Measurements from ENCODE around the gene MAP4K2.

MAP4K2 gene

GRCh38 chr11:64770120-64770519, 32.9 kb downstream of the MAP4K2 start:
- no peak for DNase-seq (ENCODE audit: insufficient read length)
- TF ChIP-seq TAF1 (IDR thresholded peaks at IDR 0.05; ENCODE audit: borderline replicate concordance, low read depth, low read length): no peak
- peak; percentile 82 for TF ChIP-seq POLR2AphosphoS5 (IDR thresholded peaks at IDR 0.05; ENCODE audit: low read depth, low read length)
- peak; percentile 4; the same call in 1 of the 2 replicates for TF ChIP-seq POLR2A (IDR thresholded peaks at IDR 0.05; ENCODE audit: low read depth, low read length)
- FAIRE-seq: no peak

- no peak for DNase-seq (ENCODE audit: insufficient read length)
- TF ChIP-seq TAF1 (IDR thresholded peaks at IDR 0.05; ENCODE audit: borderline replicate concordance, low read depth, low read length) (no peak), POLR2A (IDR thresholded peaks at IDR 0.05; ENCODE audit: low read depth, low read length) (peak; percentile 34; the same call in 1 of the 2 replicates), POLR2AphosphoS5 (IDR thresholded peaks at IDR 0.05; ENCODE audit: low read depth, low read length) (peak; percentile 29; the same call in 1 of the 2 replicates)
- no peak for FAIRE-seq
Observed at GRCh38 chr11:64769283-64769682, 33.7 kb downstream of the MAP4K2 start.

- DNase-seq (ENCODE audit: insufficient read length) (no peak), FAIRE-seq (no peak)
- TF ChIP-seq TAF1 (IDR thresholded peaks at IDR 0.05; ENCODE audit: borderline replicate concordance, low read depth, low read length) (no peak), POLR2AphosphoS5 (IDR thresholded peaks at IDR 0.05; ENCODE audit: low read depth, low read length) (no peak; the same call in 1 of the 2 replicates), POLR2A (IDR thresholded peaks at IDR 0.05; ENCODE audit: low read depth, low read length) (no peak; the same call in 1 of the 2 replicates)
Observed at GRCh38 chr11:64768300-64768694, 34.7 kb downstream of the MAP4K2 start.

GRCh38 chr11:64767344-64768299, 35.4 kb downstream of the MAP4K2 start:
- FAIRE-seq: peak; percentile 81
- TF ChIP-seq TAF1 (IDR thresholded peaks at IDR 0.05; ENCODE audit: borderline replicate concordance, low read depth, low read length) (no peak), POLR2AphosphoS5 (IDR thresholded peaks at IDR 0.05; ENCODE audit: low read depth, low read length) (peak; percentile 69), POLR2A (IDR thresholded peaks at IDR 0.05; ENCODE audit: low read depth, low read length) (peak; percentile 35; the same call in 1 of the 2 replicates)
- DNase-seq (ENCODE audit: insufficient read length): peak; percentile 26

GRCh38 chr11:64766881-64767280, 36.1 kb downstream of the MAP4K2 start:
- TF ChIP-seq TAF1 (IDR thresholded peaks at IDR 0.05; ENCODE audit: borderline replicate concordance, low read depth, low read length): no peak
- no peak for TF ChIP-seq POLR2AphosphoS5 (IDR thresholded peaks at IDR 0.05; ENCODE audit: low read depth, low read length)
- no peak for TF ChIP-seq POLR2A (IDR thresholded peaks at IDR 0.05; ENCODE audit: low read depth, low read length)
- no peak for FAIRE-seq

GRCh38 chr11:64765851-64766665, 37.0 kb downstream of the MAP4K2 start:
- TF ChIP-seq POLR2A (IDR thresholded peaks at IDR 0.05; ENCODE audit: low read depth, low read length) (peak; percentile 59; the same call in 1 of the 2 replicates), TAF1 (IDR thresholded peaks at IDR 0.05; ENCODE audit: borderline replicate concordance, low read depth, low read length) (no peak), POLR2AphosphoS5 (IDR thresholded peaks at IDR 0.05; ENCODE audit: low read depth, low read length) (peak; percentile 66; the same call in 1 of the 2 replicates)
- DNase-seq (ENCODE audit: insufficient read length): no peak
- no peak for FAIRE-seq

More at GRCh38 chr11:64766881-64767280, 36.1 kb downstream of the MAP4K2 start:
- no peak for DNase-seq (ENCODE audit: insufficient read length)

GRCh38 chr11:64765291-64765850, 37.6 kb downstream of the MAP4K2 start:
- DNase-seq (ENCODE audit: insufficient read length) (no peak), FAIRE-seq (no peak)
- peak; percentile 53; the same call in 1 of the 2 replicates for TF ChIP-seq POLR2A (IDR thresholded peaks at IDR 0.05; ENCODE audit: low read depth, low read length)
- no peak for TF ChIP-seq TAF1 (IDR thresholded peaks at IDR 0.05; ENCODE audit: borderline replicate concordance, low read depth, low read length)
- peak; percentile 76 for TF ChIP-seq POLR2AphosphoS5 (IDR thresholded peaks at IDR 0.05; ENCODE audit: low read depth, low read length)

- DNase-seq (ENCODE audit: insufficient read length) (no peak), FAIRE-seq (no peak)
- TF ChIP-seq TAF1 (IDR thresholded peaks at IDR 0.05; ENCODE audit: borderline replicate concordance, low read depth, low read length) (no peak), POLR2A (IDR thresholded peaks at IDR 0.05; ENCODE audit: low read depth, low read length) (no peak), POLR2AphosphoS5 (IDR thresholded peaks at IDR 0.05; ENCODE audit: low read depth, low read length) (no peak)
Observed at GRCh38 chr11:64764753-64765152, 38.3 kb downstream of the MAP4K2 start.

GRCh38 chr11:64764040-64764611, 38.9 kb downstream of the MAP4K2 start:
- TF ChIP-seq TAF1 (IDR thresholded peaks at IDR 0.05; ENCODE audit: borderline replicate concordance, low read depth, low read length) (no peak), POLR2A (IDR thresholded peaks at IDR 0.05; ENCODE audit: low read depth, low read length) (no peak), POLR2AphosphoS5 (IDR thresholded peaks at IDR 0.05; ENCODE audit: low read depth, low read length) (no peak)
- DNase-seq (ENCODE audit: insufficient read length): no peak
- FAIRE-seq: peak; percentile 36

GRCh38 chr11:64763526-64764039, 39.4 kb downstream of the MAP4K2 start:
- DNase-seq (ENCODE audit: insufficient read length) (no peak), FAIRE-seq (no peak)
- TF ChIP-seq POLR2AphosphoS5 (IDR thresholded peaks at IDR 0.05; ENCODE audit: low read depth, low read length) (peak; percentile 25; the same call in 1 of the 2 replicates), POLR2A (IDR thresholded peaks at IDR 0.05; ENCODE audit: low read depth, low read length) (peak; percentile 48; the same call in 1 of the 2 replicates), TAF1 (IDR thresholded peaks at IDR 0.05; ENCODE audit: borderline replicate concordance, low read depth, low read length) (no peak)
